Activated CD4-positive, alpha-beta T cell treated with anti-CD3 and anti-CD28 coated beads, Interleukin-2, amount 50 U/mL, for 1 hour (primary cell): ENCODE results near the gene IRF1.

Experiments used
- DNase-seq: peaks from one replicate; pipeline ENCODE4 v3.0.0-alpha.2; 2020

IRF1 gene

GRCh38 chr5:132500244-132500930 lies 9.8 kb upstream of the IRF1 start:
- DNase-seq = peak; percentile 8

GRCh38 chr5:132499440-132500243 lies 9.1 kb upstream of the IRF1 start:
- DNase-seq = no peak

- DNase-seq = no peak
Observed at GRCh38 chr5:132498686-132499271, 8.2 kb upstream of the IRF1 start.

- no peak for DNase-seq
Observed at GRCh38 chr5:132498152-132498551, 7.6 kb upstream of the IRF1 start.

- DNase-seq = no peak
Observed at GRCh38 chr5:132497488-132497997, 7.0 kb upstream of the IRF1 start.

GRCh38 chr5:132496631-132497487 lies 6.3 kb upstream of the IRF1 start:
- DNase-seq = peak; percentile 39

- DNase-seq = peak; percentile 83
Observed at GRCh38 chr5:132496191-132496630, 5.6 kb upstream of the IRF1 start.

- peak; percentile 49 for DNase-seq
Observed at GRCh38 chr5:132495667-132496190, 5.2 kb upstream of the IRF1 start.

- no peak for DNase-seq
Observed at GRCh38 chr5:132493821-132494220, 3.2 kb upstream of the IRF1 start.

GRCh38 chr5:132493241-132493640 lies 2.7 kb upstream of the IRF1 start:
- DNase-seq = no peak

- DNase-seq = no peak
Observed at GRCh38 chr5:132492386-132493125, 2.0 kb upstream of the IRF1 start.

GRCh38 chr5:132491368-132492364 lies 1.1 kb upstream of the IRF1 start:
- DNase-seq = peak; percentile 21

- DNase-seq = peak; percentile 53
Observed at GRCh38 chr5:132489871-132490483, 596 bp downstream of the IRF1 start.

GRCh38 chr5:132489051-132489770 lies 1.4 kb downstream of the IRF1 start:
- peak; percentile 6 for DNase-seq

- DNase-seq = no peak
Observed at GRCh38 chr5:132488590-132488989, 2.0 kb downstream of the IRF1 start.

GRCh38 chr5:132487841-132488555 lies 2.6 kb downstream of the IRF1 start:
- DNase-seq = peak; percentile 1

- no peak for DNase-seq
Observed at GRCh38 chr5:132487095-132487428, 3.5 kb downstream of the IRF1 start.

GRCh38 chr5:132486318-132487094 lies 4.1 kb downstream of the IRF1 start:
- DNase-seq = no peak
